B cell (primary cell): ENCODE results near the gene FAM78B.

Experiments used
- EZH2 ChIP-seq: IDR thresholded peaks from 2 replicates; pipeline ENCODE4 v1.6.1; 2012; ENCODE audit warnings: borderline replicate concordance, low read depth, mild to moderate bottlenecking, moderate library complexity, low read length; ENCODE audit not compliant: insufficient read depth, poor library complexity, severe bottlenecking
- TF ChIP-seq, protein P1 (sequence below): fragments of 200-600 bp; IDR thresholded peaks from one replicate; pipeline ENCODE4 v1.8.0; 2022; ENCODE audit warnings: antibody characterized with exemption, mild to moderate bottlenecking

- TF ChIP-seq, protein P1, sequence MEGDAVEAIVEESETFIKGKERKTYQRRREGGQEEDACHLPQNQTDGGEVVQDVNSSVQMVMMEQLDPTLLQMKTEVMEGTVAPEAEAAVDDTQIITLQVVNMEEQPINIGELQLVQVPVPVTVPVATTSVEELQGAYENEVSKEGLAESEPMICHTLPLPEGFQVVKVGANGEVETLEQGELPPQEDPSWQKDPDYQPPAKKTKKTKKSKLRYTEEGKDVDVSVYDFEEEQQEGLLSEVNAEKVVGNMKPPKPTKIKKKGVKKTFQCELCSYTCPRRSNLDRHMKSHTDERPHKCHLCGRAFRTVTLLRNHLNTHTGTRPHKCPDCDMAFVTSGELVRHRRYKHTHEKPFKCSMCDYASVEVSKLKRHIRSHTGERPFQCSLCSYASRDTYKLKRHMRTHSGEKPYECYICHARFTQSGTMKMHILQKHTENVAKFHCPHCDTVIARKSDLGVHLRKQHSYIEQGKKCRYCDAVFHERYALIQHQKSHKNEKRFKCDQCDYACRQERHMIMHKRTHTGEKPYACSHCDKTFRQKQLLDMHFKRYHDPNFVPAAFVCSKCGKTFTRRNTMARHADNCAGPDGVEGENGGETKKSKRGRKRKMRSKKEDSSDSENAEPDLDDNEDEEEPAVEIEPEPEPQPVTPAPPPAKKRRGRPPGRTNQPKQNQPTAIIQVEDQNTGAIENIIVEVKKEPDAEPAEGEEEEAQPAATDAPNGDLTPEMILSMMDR = no peak
- no peak for TF ChIP-seq EZH2
Measured at GRCh38 chr1:166114419-166114818, 52.4 kb downstream of the FAM78B start.
